ENCODE data around the gene GABRG3.

Gene GABRG3

GRCh38 chr15:27498700-27499099, 527.7 kb downstream of the GABRG3 start:
- no peak overlapping the region for H3K27ac ChIP-seq
- TF ChIP-seq CTCF (IDR thresholded peaks at IDR 0.05), result no peak
- no peaks in the 10 kb centered on the region for H3K27me3 ChIP-seq
- H3K4me1 ChIP-seq (ENCODE audit: control insufficient read depth in 1 of 2, insufficient read depth in 1 of 2, low read depth in 1 of 2, low read length in 1 of 2), result no peaks in the 10 kb centered on the region
- H3K4me3 ChIP-seq (ENCODE audit: low read depth in 1 of 2, low read length in 1 of 2), result no peak overlapping the region
- H3K36me3 ChIP-seq, result no peaks in the 10 kb centered on the region
- H3K9me3 ChIP-seq, result no peaks in the 10 kb centered on the region

- Histone ChIP-seq H3K27ac (no peak overlapping the region), H3K9me3 (no peaks in the 10 kb centered on the region), H3K4me1 (ENCODE audit: control insufficient read depth in 1 of 2, insufficient read depth in 1 of 2, low read depth in 1 of 2, low read length in 1 of 2) (no peaks in the 10 kb centered on the region), H3K27me3 (no peaks in the 10 kb centered on the region), H3K4me3 (ENCODE audit: low read depth in 1 of 2, low read length in 1 of 2) (no peak overlapping the region), H3K36me3 (no peaks in the 10 kb centered on the region)
- no peak for TF ChIP-seq CTCF (IDR thresholded peaks at IDR 0.05)
Observed at GRCh38 chr15:27499191-27499590, 528.2 kb downstream of the GABRG3 start.

- Histone ChIP-seq H3K4me3 (ENCODE audit: low read depth in 1 of 2, low read length in 1 of 2) (no peak overlapping the region), H3K36me3 (no peaks in the 10 kb centered on the region), H3K27ac (no peak overlapping the region), H3K4me1 (ENCODE audit: control insufficient read depth in 1 of 2, insufficient read depth in 1 of 2, low read depth in 1 of 2, low read length in 1 of 2) (no peaks in the 10 kb centered on the region), H3K9me3 (no peaks in the 10 kb centered on the region), H3K27me3 (no peaks in the 10 kb centered on the region)
- no peak for TF ChIP-seq CTCF (IDR thresholded peaks at IDR 0.05)
Observed at GRCh38 chr15:27499719-27500118, 528.7 kb downstream of the GABRG3 start.

- Histone ChIP-seq H3K4me3 (ENCODE audit: low read depth in 1 of 2, low read length in 1 of 2) (no peak overlapping the region), H3K27ac (no peak overlapping the region), H3K9me3 (no peaks in the 10 kb centered on the region), H3K4me1 (ENCODE audit: control insufficient read depth in 1 of 2, insufficient read depth in 1 of 2, low read depth in 1 of 2, low read length in 1 of 2) (no peaks in the 10 kb centered on the region), H3K36me3 (no peaks in the 10 kb centered on the region), H3K27me3 (no peaks in the 10 kb centered on the region)
- no peak for TF ChIP-seq CTCF (IDR thresholded peaks at IDR 0.05)
Observed at GRCh38 chr15:27500206-27500605, 529.2 kb downstream of the GABRG3 start.

- no peaks in the 10 kb centered on the region for H3K4me1 ChIP-seq (ENCODE audit: control insufficient read depth in 1 of 2, insufficient read depth in 1 of 2, low read depth in 1 of 2, low read length in 1 of 2)
- H3K27me3 ChIP-seq, result no peaks in the 10 kb centered on the region
- H3K9me3 ChIP-seq, result peaks cover 9% of the 10 kb centered on the region
- TF ChIP-seq CTCF (IDR thresholded peaks at IDR 0.05), result no peak
- H3K36me3 ChIP-seq, result no peaks in the 10 kb centered on the region
- no peak overlapping the region for H3K4me3 ChIP-seq (ENCODE audit: low read depth in 1 of 2, low read length in 1 of 2)
- no peak overlapping the region for H3K27ac ChIP-seq
Observed at GRCh38 chr15:27506752-27507151, 535.8 kb downstream of the GABRG3 start.

GRCh38 chr15:27509014-27509413, 538.0 kb downstream of the GABRG3 start:
- no peaks in the 10 kb centered on the region for H3K27me3 ChIP-seq
- no peak overlapping the region for H3K27ac ChIP-seq
- no peaks in the 10 kb centered on the region for H3K36me3 ChIP-seq
- H3K4me3 ChIP-seq (ENCODE audit: low read depth in 1 of 2, low read length in 1 of 2), result no peak overlapping the region
- no peak for TF ChIP-seq CTCF (IDR thresholded peaks at IDR 0.05)
- H3K9me3 ChIP-seq, result peaks cover 9% of the 10 kb centered on the region
- no peaks in the 10 kb centered on the region for H3K4me1 ChIP-seq (ENCODE audit: control insufficient read depth in 1 of 2, insufficient read depth in 1 of 2, low read depth in 1 of 2, low read length in 1 of 2)
